Measurements from ENCODE around the gene DLG2. TPM values are rescaled to one million over a fixed set of nuclear protein-coding genes. Genes with fewer than 3 reads are reported as not detected.

DLG2 gene
- total RNA-seq, 1 donor from 2014 or later = 2.4 TPM

- Mint-ChIP-seq H3K4me3 (ENCODE audit: low read depth) (no peak overlapping the region), H3K4me1 (ENCODE audit: low read depth) (no peaks in the 10 kb centered on the region), H3K9me3 (ENCODE audit: low read depth) (peaks cover 17% of the 10 kb centered on the region), H3K27ac (no peak overlapping the region), H3K27me3 (peaks cover 3% of the 10 kb centered on the region), H3K36me3 (ENCODE audit: insufficient read depth) (no peaks in the 10 kb centered on the region)
- TF ChIP-seq CTCF (IDR thresholded peaks at IDR 0.05; ENCODE audit: unreplicated experiment) = no peak
- DNase-seq (ENCODE audit: low spot score, unreplicated experiment) = no peak
Observed at GRCh38 chr11:84947970-84948580, 679.1 kb downstream of the DLG2 start.

GRCh38 chr11:84947070-84947469 lies 680.1 kb downstream of the DLG2 start:
- no peak for TF ChIP-seq CTCF (IDR thresholded peaks at IDR 0.05; ENCODE audit: unreplicated experiment)
- H3K9me3 Mint-ChIP-seq (ENCODE audit: low read depth) = peaks cover 15% of the 10 kb centered on the region
- H3K4me3 Mint-ChIP-seq (ENCODE audit: low read depth) = no peak overlapping the region
- H3K36me3 Mint-ChIP-seq (ENCODE audit: insufficient read depth) = no peaks in the 10 kb centered on the region
- no peaks in the 10 kb centered on the region for H3K4me1 Mint-ChIP-seq (ENCODE audit: low read depth)
- DNase-seq (ENCODE audit: low spot score, unreplicated experiment) = no peak
- no peak overlapping the region for H3K27ac Mint-ChIP-seq
- peaks cover 3% of the 10 kb centered on the region for H3K27me3 Mint-ChIP-seq

- DNase-seq (ENCODE audit: low spot score, unreplicated experiment) = no peak
- H3K27ac Mint-ChIP-seq = no peak overlapping the region
- no peaks in the 10 kb centered on the region for H3K27me3 Mint-ChIP-seq
- no peaks in the 10 kb centered on the region for H3K4me1 Mint-ChIP-seq (ENCODE audit: low read depth)
- H3K9me3 Mint-ChIP-seq (ENCODE audit: low read depth) = peaks cover 3% of the 10 kb centered on the region
- H3K36me3 Mint-ChIP-seq (ENCODE audit: insufficient read depth) = no peaks in the 10 kb centered on the region
- no peak for TF ChIP-seq CTCF (IDR thresholded peaks at IDR 0.05; ENCODE audit: unreplicated experiment)
- no peak overlapping the region for H3K4me3 Mint-ChIP-seq (ENCODE audit: low read depth)
Observed at GRCh38 chr11:84930863-84931262, 696.3 kb downstream of the DLG2 start.

- Mint-ChIP-seq H3K27ac (no peak overlapping the region), H3K9me3 (ENCODE audit: low read depth) (peaks cover 3% of the 10 kb centered on the region), H3K36me3 (ENCODE audit: insufficient read depth) (no peaks in the 10 kb centered on the region), H3K4me1 (ENCODE audit: low read depth) (no peaks in the 10 kb centered on the region), H3K4me3 (ENCODE audit: low read depth) (no peak overlapping the region), H3K27me3 (no peaks in the 10 kb centered on the region)
- no peak for DNase-seq (ENCODE audit: low spot score, unreplicated experiment)
- TF ChIP-seq CTCF (IDR thresholded peaks at IDR 0.05; ENCODE audit: unreplicated experiment) = no peak
Observed at GRCh38 chr11:84929738-84930137, 697.4 kb downstream of the DLG2 start.

- no peak overlapping the region for H3K4me3 Mint-ChIP-seq (ENCODE audit: low read depth)
- TF ChIP-seq CTCF (IDR thresholded peaks at IDR 0.05; ENCODE audit: unreplicated experiment) = no peak
- H3K9me3 Mint-ChIP-seq (ENCODE audit: low read depth) = no peaks in the 10 kb centered on the region
- peaks cover 5% of the 10 kb centered on the region for H3K4me1 Mint-ChIP-seq (ENCODE audit: low read depth)
- no peak overlapping the region for H3K27ac Mint-ChIP-seq
- no peak for DNase-seq (ENCODE audit: low spot score, unreplicated experiment)
- H3K36me3 Mint-ChIP-seq (ENCODE audit: insufficient read depth) = no peaks in the 10 kb centered on the region
- peaks cover 16% of the 10 kb centered on the region for H3K27me3 Mint-ChIP-seq
Observed at GRCh38 chr11:84924154-84924692, 702.9 kb downstream of the DLG2 start.
